Stimulated activated CD4-positive, alpha-beta T cell treated with anti-CD3 and anti-CD28 coated beads, Interleukin-2, amount 100 ng/mL, for 48 hours (primary cell): Measurements from ENCODE around the gene TNFAIP2.
"Not testable (repeated sequence)": the region's sequence is repeated elsewhere in the genome, so short reads cannot be mapped to it uniquely, and the experiment has no call there.

Source experiments
- DNase-seq, 2 donors: peaks; one replicate each; pipeline ENCODE4 v3.0.0-alpha.2; 2020

The TNFAIP2 gene

DNA sequence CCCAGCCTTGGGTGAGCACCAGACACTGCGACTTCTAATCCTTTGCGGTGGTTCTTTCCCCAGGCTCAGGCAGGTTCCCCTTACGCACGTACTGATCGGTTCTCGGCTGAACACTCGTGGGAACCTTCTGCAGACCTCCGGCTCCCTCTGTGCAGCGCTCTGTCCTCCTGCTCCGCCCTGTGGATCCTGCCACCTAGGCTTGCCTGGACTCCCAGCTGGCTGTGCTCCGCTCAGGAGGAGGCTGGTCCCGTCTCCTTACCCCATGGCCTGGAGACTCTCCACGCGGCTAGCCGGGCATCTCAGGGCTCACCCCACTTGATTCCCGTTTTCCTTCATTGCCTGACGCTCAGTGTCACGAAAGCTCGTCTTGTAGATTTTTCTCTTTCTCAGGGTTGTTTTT lies 34.7 kb downstream of the TNFAIP2 start:
- DNase-seq: no peak

DNA sequence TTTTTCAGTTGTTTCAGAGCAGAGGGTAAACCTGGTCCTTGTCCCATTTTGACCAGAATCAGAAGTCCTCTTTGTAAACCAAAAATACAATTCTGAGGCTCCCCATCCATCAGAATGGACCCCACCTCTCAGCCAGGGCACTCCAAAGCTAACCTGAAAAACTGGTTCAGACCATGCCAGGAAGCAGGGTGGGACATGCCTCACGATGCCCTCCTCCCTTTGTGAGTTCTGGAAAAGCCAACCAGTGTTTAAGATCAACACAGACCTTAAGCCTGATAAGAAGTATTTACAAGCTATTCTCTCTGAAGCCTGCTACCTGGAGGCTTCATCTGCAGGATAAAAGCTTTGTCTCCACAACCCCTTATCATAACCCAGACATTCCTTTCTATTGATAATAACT lies 35.4 kb downstream of the TNFAIP2 start:
- DNase-seq: no peak

DNA sequence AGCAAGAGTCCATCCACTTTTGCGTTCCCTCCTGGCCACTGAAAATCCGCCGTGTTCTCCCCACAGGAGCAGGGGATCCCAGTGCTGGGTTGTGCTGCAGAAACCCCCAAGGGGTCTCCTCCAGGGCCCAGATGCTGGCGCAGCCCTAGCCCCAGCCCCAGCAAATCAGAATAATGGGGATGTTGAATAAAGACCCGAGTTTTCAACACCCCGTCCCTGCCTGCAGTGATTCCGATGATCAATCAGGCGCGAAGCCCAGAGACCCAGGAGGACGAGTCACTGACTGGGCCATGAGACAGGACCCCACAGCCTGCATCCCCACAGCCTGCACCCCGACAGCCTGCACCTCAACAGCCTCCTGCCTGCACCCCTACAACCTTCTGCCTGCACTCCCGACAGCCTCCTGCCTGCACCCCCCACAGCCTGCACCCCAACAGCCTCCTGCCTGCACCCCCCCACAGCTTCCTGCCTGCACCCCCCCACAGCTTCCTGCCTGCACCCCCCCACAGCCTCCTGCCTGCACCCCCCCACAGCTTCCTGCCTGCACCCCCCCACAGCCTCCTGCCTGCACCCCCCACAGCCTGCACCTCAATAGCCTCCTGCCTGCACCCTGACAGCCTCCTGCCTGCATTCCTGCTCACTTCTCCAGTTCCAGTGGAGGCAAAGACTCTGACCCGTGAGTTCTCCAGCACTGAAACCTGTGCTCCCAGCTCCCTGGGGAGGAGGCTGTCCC lies 37.2 kb downstream of the TNFAIP2 start:
- no peak for DNase-seq

DNA sequence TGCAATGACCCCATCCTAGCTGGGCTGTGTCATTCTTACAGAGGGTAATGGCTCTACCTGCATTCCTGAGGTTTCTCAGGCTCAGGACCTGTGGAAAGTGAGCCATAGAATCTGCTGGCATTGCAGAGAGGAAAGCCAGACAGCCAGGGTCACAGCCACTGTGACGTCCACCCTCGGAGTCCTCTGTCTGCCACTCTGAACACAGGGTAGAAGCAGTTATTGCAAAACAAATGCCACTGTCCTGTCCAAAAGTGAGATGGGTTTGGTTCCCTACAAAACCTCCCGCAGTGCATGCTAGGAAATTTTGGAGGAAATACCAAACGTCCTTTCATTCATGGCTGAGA lies 37.8 kb downstream of the TNFAIP2 start:
- no peak for DNase-seq

DNA sequence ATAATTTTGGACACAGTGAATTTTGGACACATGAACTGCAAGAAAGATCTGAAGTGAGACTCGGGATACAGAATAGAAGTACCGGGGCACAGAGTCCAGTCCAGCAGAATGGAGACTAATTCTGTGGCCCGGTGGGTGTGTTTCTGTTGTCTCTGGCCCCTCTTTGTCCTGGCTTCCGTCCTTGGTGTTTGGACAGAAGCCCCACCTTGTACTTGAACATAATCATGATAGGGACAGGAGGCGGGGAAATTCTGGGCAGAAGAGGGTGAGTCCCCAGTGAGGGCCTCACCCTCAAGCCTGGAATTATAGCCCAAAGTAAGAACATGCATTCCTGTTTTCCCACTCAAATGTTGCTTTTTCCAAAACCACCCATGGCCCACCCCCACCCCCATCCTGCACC lies 39.9 kb downstream of the TNFAIP2 start:
- no peak for DNase-seq

DNA sequence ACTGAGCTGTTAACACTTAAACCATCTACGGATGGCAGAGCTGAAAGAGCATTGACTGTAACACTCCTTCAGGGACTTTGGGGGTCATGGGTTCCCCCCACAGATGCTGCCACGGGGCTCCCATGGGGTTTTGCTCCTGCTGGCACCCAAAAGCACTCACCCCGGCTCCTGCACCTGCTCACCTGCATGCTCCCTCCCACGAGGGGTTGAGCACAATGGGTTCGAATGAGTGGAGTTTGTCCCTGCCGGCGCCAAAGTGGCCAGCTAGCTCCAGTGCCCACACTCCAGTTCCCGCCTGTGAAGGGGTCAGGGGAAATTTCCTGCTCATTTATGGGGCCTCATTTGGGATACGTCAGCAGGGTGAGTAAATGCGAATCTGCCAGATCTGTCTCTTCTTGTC lies 40.7 kb downstream of the TNFAIP2 start:
- no peak for DNase-seq

DNA sequence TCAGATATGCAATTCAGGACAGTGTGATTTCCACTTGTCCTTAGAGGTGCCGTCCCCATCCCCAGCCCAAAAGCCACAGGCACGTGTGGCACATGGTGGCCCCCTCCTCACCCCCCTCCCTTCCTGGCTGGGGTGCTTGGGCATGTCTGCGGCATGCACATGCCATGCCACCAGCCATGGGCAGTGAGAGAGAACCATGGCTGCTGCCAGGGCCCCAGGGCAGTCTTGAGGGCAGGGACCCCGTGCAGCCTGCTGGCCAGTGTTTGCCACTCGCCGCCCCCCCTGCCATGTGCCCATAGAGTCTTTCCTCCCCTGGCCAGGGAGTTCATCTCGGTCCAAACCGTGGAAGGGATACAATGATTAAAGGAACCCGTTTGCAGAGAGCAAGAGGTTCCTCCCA lies 41.5 kb downstream of the TNFAIP2 start:
- DNase-seq: no peak

DNA sequence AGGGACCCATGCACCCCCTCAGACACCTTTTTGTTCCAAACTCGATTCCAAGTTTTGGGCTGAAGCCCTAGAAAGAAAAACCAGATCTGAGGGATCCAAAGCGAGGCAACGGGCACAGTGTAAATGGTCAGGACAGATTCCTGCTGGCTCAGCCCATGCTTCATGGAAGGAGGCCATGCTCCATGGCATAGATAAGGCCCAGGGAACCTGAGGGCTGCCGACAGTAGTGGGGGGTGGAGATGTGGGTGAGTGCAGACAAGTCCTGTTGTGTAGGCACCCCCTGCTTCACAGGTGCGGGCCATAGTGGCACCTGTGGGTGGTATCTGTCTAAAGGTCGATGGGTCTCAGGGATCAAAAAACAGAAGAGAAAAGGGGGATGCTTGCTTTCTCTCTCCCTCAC lies 42.1 kb downstream of the TNFAIP2 start:
- no peak for DNase-seq

DNA sequence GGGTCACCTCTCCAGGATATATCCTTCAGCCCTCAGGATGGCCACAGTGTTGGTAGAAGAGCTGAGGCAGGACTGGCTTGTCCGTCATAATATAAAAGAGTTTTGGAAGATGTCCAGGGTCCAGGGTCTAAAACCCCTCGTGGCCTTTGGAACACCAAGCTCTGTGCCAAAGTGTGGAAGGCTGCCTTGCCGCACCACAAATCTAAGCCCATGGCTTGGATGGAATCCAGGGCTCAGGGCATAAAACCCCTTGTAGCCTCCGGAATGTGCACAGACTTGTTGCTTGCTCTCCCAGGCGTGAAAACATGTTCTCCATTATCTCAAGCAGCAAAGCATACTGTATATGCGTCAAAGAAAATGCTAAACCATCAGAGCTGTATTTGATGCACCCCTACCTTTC lies 46.7 kb downstream of the TNFAIP2 start:
- DNase-seq: no peak

DNA sequence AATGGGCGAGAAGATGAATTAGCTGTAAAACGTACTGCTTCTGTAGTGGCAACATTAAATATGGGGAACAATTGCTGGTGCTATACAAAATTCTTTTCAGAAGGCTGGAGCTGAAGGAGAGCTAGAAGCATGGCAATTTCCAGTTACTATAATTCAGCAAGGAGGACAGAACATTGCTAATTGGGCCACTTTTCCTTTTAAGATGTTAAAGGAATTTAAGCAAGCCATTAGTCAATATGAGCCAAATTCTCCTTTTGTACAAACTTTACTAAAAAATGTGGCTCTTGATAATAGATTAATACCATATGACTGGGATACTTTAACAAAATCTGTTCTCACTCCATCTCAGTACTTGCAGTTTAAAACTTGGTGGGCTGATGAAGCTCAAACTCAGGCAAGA lies 47.9 kb downstream of the TNFAIP2 start:
- not testable (repeated sequence) for DNase-seq

DNA sequence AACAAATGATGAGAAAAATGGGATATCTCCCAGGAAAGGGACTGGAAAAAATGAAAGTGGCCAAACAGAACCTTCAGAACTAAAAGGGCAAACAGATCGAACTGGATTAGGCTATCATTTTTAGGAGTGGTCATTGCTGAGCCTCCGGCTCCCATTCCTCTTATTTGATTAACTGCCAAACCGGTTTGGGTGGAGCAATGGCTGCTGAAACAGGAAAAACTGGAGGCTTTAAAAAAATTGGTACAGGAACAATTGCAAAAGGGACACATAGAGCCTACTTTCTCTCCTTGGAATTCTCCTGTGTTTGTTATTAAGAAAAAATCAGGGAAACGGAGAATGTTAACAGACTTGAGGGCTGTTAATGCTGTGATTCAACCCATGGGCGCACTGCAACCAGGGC lies 49.7 kb downstream of the TNFAIP2 start:
- DNase-seq: no peak

DNA sequence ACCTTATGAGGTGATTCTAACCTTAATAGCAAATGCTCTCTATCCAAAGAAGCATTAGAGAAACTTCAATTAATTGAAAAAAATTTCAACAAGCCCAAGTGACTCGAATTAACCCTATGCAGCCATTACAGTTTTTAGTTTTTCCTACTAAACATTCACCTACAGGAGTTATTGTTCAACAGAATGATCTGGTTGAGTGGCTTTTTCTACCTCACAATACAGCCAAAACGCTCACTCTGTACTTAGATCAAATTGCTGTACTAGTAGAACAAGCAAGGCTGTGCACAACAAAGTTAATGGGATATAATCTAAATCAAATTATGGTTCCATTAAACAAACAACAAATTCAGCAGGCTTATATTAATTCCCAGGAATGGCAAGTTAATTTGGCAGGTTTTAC lies 50.6 kb downstream of the TNFAIP2 start:
- not testable (repeated sequence) for DNase-seq

DNA sequence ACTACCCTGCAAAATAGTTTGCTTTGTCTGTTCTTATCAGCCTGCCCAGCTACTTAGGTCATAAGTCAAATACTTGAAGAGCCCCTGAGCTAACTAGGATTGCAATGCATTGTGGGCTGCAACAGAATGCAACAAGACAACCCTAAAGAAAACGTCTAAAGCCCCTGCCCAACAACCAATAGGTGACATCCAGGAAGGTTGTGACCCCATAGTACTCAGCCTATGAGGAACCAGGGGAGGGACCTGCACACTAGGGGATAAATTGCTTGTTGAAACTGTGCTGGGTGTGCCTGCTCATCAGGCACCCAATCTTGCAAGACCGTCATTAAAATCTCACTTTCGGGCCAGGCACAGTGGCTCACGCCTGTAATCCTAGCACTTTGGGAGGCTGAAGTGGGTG lies 52.9 kb downstream of the TNFAIP2 start:
- DNase-seq: not testable (repeated sequence)

DNA sequence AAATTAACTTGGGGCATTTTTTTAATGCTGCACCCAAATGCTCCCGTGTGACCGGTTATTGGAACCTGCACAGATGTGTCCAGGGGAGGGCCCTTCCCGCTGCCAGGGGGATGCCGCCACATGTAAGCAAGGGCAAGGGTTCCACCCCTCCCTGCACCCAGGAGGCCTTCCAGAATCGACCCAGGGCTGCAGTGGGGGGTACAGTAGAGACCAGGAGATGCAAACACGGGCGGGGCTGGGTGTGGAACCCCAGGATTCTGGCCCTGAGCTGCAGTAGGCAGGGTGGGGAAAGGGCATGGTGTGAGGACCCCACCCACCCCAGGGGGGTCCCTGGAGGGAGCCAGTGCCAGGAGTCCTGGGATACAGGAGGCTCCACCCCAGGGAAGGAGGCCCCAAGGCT lies 54.1 kb downstream of the TNFAIP2 start:
- no peak for DNase-seq

DNA sequence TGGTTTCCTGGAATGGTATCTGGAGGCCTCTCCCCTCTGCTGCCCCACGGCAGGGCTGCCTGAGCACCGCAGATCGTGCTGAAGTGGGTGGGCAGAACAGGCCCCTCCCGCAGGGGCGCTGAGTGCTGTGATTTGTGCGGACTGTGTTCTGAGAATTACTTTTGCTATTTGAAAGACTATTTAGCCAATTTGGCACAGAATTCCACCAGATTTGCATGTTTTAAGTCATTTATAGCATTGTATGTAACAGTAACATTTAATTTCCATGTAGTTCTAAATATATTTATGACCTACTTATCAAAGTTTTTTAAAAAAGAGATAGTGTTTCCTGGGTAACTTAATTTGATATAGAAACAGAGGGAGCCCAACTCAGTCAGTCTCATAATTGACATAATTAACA lies 55.3 kb downstream of the TNFAIP2 start:
- no peak for DNase-seq

DNA sequence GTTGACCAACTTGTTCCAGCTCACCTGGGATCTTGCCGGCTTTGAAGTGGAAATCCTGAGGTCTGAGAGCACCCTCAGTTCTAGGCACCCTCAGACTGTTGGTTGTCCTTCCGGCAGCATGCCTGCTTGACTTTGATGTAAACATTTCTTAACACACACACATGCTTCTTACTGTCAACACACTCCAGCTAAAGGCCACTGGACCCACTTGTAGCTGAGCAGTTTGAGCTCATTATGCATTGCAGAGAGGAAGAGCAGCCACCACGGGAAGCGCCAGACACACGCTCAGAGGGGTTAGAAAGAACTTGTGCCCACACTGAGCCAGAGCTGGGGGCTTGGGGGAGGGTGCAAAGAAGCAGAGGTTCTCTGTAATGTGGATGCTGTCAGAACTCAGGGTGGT lies 55.8 kb downstream of the TNFAIP2 start:
- no peak for DNase-seq

DNA sequence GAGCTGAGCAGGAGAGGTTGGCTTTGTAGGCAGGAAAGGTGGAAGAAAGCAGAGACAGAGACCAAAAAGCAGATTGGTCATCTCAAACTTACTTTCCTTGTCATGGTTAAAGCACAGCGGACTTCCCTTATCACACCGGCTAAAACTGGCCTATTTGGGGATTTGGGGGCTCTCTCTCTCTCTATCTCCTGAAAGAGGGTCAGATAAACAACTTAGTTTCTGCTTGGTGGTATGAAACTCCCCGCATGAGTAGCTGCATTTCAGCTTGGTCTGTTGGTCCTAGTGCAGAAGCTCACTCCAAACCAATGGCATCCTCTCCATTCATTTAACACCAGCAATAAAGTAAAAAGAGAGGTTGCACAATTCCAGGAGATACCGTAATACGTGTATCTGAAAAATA lies 57.1 kb downstream of the TNFAIP2 start:
- DNase-seq: no peak

DNA sequence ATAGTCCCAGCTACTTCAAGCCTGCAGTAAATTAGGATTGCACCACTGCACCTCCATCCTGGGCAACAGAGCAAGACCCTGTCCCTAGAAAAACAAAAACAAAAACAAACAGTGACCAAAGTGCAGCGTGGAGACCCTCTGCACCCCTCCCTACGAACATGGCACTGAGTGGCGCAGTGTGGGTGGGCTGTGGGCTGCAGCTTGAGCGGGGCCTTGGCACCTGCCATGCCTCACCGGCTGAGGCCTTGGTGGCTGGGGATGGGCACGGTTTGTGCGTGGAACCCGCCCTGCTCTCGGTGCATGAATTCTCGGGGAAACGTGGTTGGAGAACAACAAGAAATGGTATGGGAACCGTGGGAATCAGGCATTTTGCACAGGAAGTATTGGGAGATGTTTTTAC lies 60.8 kb downstream of the TNFAIP2 start:
- no peak for DNase-seq

DNA sequence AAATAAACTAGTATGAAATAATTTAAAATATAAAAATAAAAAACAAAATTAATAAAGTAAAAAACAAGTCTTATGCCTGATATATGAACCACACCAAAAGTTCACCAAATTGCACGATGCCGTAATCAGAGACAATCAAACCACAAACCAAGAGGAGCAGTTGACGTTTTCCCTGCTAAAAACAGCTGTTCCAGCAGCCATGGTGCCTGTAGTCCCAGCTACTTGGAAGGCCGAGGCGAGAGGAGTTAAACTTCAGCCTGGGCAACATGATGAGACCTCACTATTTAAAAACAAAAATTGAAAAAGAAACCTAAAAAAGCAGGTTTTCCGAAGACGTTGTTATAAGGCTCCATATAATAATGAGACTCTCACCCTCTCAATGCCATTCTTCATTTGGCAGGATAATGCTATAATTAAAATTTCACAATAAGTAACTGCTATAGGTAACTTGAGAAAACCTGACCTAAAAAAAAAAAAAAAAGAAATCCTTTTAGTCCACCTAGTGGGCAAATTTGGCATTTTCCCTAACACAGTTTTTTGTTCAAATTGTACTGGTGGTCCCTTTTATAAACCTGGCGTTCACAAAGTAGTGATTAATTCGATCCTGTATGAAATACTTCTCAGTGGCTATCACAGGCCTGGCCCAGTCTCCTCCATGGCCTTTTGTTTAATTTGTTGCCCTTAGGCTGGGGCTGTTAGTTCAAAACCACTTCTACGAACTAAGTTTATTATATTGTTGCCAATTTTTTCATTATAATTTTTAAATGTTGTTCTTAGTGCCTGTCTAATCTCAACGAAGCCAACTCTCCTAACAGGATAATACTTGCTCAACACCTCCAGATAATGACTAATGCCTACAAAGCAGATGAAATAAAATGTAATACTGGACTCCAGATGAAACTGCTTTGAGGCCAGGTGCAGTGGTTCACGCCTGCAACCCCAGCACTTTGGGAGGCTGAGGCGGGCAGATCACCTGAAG lies 62.1 kb downstream of the TNFAIP2 start:
- DNase-seq: no peak

DNA sequence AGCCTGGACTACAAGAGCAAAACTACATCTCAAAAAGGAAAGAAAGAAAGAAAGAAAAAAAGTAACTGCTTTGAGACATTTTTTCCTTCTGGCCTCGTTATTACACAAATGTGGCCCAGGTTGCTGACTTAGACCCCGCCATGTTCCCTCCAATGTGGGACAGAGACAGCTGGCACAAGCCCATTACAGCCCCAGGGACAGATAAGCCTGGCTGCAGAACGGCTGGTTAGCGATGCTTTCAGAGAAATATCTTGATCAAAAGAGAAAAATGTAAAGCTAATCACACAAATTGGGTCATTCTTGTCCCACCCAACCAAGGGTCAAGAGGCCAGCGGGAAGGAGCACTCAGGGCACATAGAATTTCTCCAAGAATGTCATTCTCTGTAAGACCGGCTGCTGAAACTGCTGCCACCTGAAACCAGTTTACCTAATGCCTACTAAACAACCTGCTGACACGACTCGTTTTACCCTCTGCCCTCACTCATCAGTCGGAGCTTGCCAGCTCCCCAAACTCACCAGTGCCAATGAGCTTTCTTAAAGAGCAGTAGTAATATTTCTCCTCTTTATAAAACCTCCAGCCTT lies 63.1 kb downstream of the TNFAIP2 start:
- DNase-seq: no peak
